ENCODE measurements around the gene FAM135A.

Gene FAM135A

GRCh38 chr6:70413114-70413991, at the start of gene FAM135A:
Gene FAM135A, plus strand, starts transcription at chr6:70413508. Its CDS starts 14,835 bp downstream, at chr6:70428343.
- DNase-seq: peak; percentile 98

GRCh38 chr6:70363741-70364493, 49.4 kb upstream of the FAM135A start:
- DNase-seq: no peak

- peak; percentile 77 for DNase-seq
These were observed 43.9 kb upstream of the FAM135A start for GRCh38 chr6:70369332-70369950.

GRCh38 chr6:70370496-70370895, 42.8 kb upstream of the FAM135A start:
- DNase-seq: no peak

- DNase-seq: no peak
These were observed 41.7 kb upstream of the FAM135A start for GRCh38 chr6:70371454-70372105.

- no peak for DNase-seq
These were observed 38.1 kb upstream of the FAM135A start for GRCh38 chr6:70375166-70375565.

- no peak for DNase-seq
These were observed 37.4 kb upstream of the FAM135A start for GRCh38 chr6:70375882-70376281.

GRCh38 chr6:70376628-70377027, 36.7 kb upstream of the FAM135A start:
- no peak for DNase-seq

GRCh38 chr6:70377372-70377771, 35.9 kb upstream of the FAM135A start:
- DNase-seq: no peak

GRCh38 chr6:70379473-70380013, 33.8 kb upstream of the FAM135A start:
- no peak for DNase-seq

GRCh38 chr6:70380252-70380651, 33.1 kb upstream of the FAM135A start:
- no peak for DNase-seq

GRCh38 chr6:70380771-70381416, 32.4 kb upstream of the FAM135A start:
- no peak for DNase-seq

GRCh38 chr6:70381417-70381782, 31.9 kb upstream of the FAM135A start:
- no peak for DNase-seq

GRCh38 chr6:70385901-70386300, 27.4 kb upstream of the FAM135A start:
- no peak for DNase-seq

- DNase-seq: no peak
These were observed 24.5 kb upstream of the FAM135A start for GRCh38 chr6:70388814-70389213.

- DNase-seq: no peak
These were observed 24.0 kb upstream of the FAM135A start for GRCh38 chr6:70389261-70389660.

- no peak for DNase-seq
These were observed 23.2 kb upstream of the FAM135A start for GRCh38 chr6:70390067-70390466.

- DNase-seq: no peak
These were observed 21.8 kb upstream of the FAM135A start for GRCh38 chr6:70391492-70391891.

- DNase-seq: no peak
These were observed 18.6 kb upstream of the FAM135A start for GRCh38 chr6:70394518-70395300.

- DNase-seq: no peak
These were observed 18.0 kb upstream of the FAM135A start for GRCh38 chr6:70395301-70395672.

- no peak for DNase-seq
These were observed 17.1 kb upstream of the FAM135A start for GRCh38 chr6:70396163-70396562.

Measured in right forelimb (tissue), 1 donor.